ENCODE data around the gene BEX5.
A peak's percentile ranks its signal among the peaks of the same experiment; 100 is the strongest.
"Not testable (repeated sequence)": the region's sequence is repeated elsewhere in the genome, so short reads cannot be mapped to it uniquely, and the experiment has no call there.

Gene BEX5

GRCh38 chrX:102138064-102138463, 17.7 kb downstream of the BEX5 start:
- H3K4me3 ChIP-seq (ENCODE audit: low read depth, low read length): no peak overlapping the region
- POLR2A ChIA-PET: no interaction called here
- H3K9me3 ChIP-seq (ENCODE audit: control insufficient read depth, insufficient read depth, low read depth, low read length): no peaks in the 10 kb centered on the region
- H3K36me3 ChIP-seq (ENCODE audit: control insufficient read depth in 2 of 2, insufficient read depth in 1 of 2, low read length in 2 of 2): no peaks in the 10 kb centered on the region
- CTCF ChIA-PET: interaction anchor here (0.6 kb wide), 1 partner anchor 812 kb away, joined by 3 read pairs; no protein-coding TSS in a partner anchor
- H3K27ac ChIP-seq (ENCODE audit: extremely low read depth, low read depth, low read length): no peak overlapping the region
- TF ChIP-seq KLF10 (tag by site-specific recombination; IDR thresholded peaks at IDR 0.05): no peak
- TF ChIP-seq REST (tag by site-specific recombination; IDR thresholded peaks at IDR 0.05): peak; percentile 66; the same call in 1 of the 2 replicates
- TF ChIP-seq ZNF280D (tag by site-specific recombination; IDR thresholded peaks at IDR 0.05): no peak
- H3K4me1 ChIP-seq (ENCODE audit: control insufficient read depth, insufficient read depth, low read length): no peaks in the 10 kb centered on the region

- no peak for TF ChIP-seq WT1 (tag by site-specific recombination; IDR thresholded peaks at IDR 0.05)
- TF ChIP-seq ZNF654 (tag by site-specific recombination; IDR thresholded peaks at IDR 0.05; ENCODE audit: low read depth): peak; percentile 47
- TF ChIP-seq HOXC10 (CRISPR knock-in tag; IDR thresholded peaks at IDR 0.05): no peak
- Histone ChIP-seq H3K27ac (ENCODE audit: extremely low read depth, low read depth, low read length) (no peak overlapping the region), H3K4me1 (ENCODE audit: control insufficient read depth, insufficient read depth, low read length) (no peaks in the 10 kb centered on the region), H3K9me3 (ENCODE audit: control insufficient read depth, insufficient read depth, low read depth, low read length) (no peaks in the 10 kb centered on the region), H3K4me3 (ENCODE audit: low read depth, low read length) (no peak overlapping the region), H3K36me3 (ENCODE audit: control insufficient read depth in 2 of 2, insufficient read depth in 1 of 2, low read length in 2 of 2) (no peaks in the 10 kb centered on the region)
- POLR2A ChIA-PET: no interaction called here
- CTCF ChIA-PET: interaction anchor here (0.6 to 1.5 kb wide), 9 partner anchors 10 to 1410 kb away, joined by 3 to 5 read pairs (median 3); no protein-coding TSS in a partner anchor
Measured at GRCh38 chrX:102129473-102129872, 26.3 kb downstream of the BEX5 start.

GRCh38 chrX:102126863-102127262, 28.9 kb downstream of the BEX5 start:
- POLR2A ChIA-PET: no interaction called here
- CTCF ChIA-PET: no interaction called here
- TF ChIP-seq PRDM1 (tag by site-specific recombination; IDR thresholded peaks at IDR 0.05) (peak; percentile 95), ZSCAN5A (tag by site-specific recombination; IDR thresholded peaks at IDR 0.05) (no peak), ZSCAN16 (tag by site-specific recombination; IDR thresholded peaks at IDR 0.05) (no peak), OSR2 (tag by site-specific recombination; IDR thresholded peaks at IDR 0.05) (no peak)

GRCh38 chrX:102126080-102126818, 29.5 kb downstream of the BEX5 start:
- CTCF ChIA-PET; H3K4me3 ChIP-seq (ENCODE audit: low read depth, low read length); H3K36me3 ChIP-seq (ENCODE audit: control insufficient read depth in 2 of 2, insufficient read depth in 1 of 2, low read length in 2 of 2); H3K4me1 ChIP-seq (ENCODE audit: control insufficient read depth, insufficient read depth, low read length); POLR2A ChIA-PET; H3K27ac ChIP-seq (ENCODE audit: extremely low read depth, low read depth, low read length); H3K9me3 ChIP-seq (ENCODE audit: control insufficient read depth, insufficient read depth, low read depth, low read length): not testable (repeated sequence)

More at GRCh38 chrX:102126863-102127262, 28.9 kb downstream of the BEX5 start:
- H3K36me3 ChIP-seq (ENCODE audit: control insufficient read depth in 2 of 2, insufficient read depth in 1 of 2, low read length in 2 of 2): no peaks in the 10 kb centered on the region
- no peaks in the 10 kb centered on the region for H3K9me3 ChIP-seq (ENCODE audit: control insufficient read depth, insufficient read depth, low read depth, low read length)
- no peak overlapping the region for H3K4me3 ChIP-seq (ENCODE audit: low read depth, low read length)
- H3K27ac ChIP-seq (ENCODE audit: extremely low read depth, low read depth, low read length): no peak overlapping the region
- no peaks in the 10 kb centered on the region for H3K4me1 ChIP-seq (ENCODE audit: control insufficient read depth, insufficient read depth, low read length)

GRCh38 chrX:102125436-102125835, 30.3 kb downstream of the BEX5 start, which contains the start of gene TCEAL2:
Gene TCEAL2, plus strand, starts transcription at chrX:102125679. Its CDS starts 1,152 bp downstream, at chrX:102126831.
- H3K9me3 ChIP-seq (ENCODE audit: control insufficient read depth, insufficient read depth, low read depth, low read length); H3K36me3 ChIP-seq (ENCODE audit: control insufficient read depth in 2 of 2, insufficient read depth in 1 of 2, low read length in 2 of 2); H3K4me1 ChIP-seq (ENCODE audit: control insufficient read depth, insufficient read depth, low read length); CTCF ChIA-PET; H3K27ac ChIP-seq (ENCODE audit: extremely low read depth, low read depth, low read length); POLR2A ChIA-PET: not testable (repeated sequence)
- H3K4me3 ChIP-seq (ENCODE audit: low read depth, low read length): peak within 1 kb of the TSS; percentile 19; the same call in 1 of the 2 replicates

GRCh38 chrX:102125014-102125413, 30.8 kb downstream of the BEX5 start:
- H3K4me1 ChIP-seq (ENCODE audit: control insufficient read depth, insufficient read depth, low read length); CTCF ChIA-PET; H3K9me3 ChIP-seq (ENCODE audit: control insufficient read depth, insufficient read depth, low read depth, low read length); H3K36me3 ChIP-seq (ENCODE audit: control insufficient read depth in 2 of 2, insufficient read depth in 1 of 2, low read length in 2 of 2); H3K27ac ChIP-seq (ENCODE audit: extremely low read depth, low read depth, low read length); H3K4me3 ChIP-seq (ENCODE audit: low read depth, low read length); POLR2A ChIA-PET: not testable (repeated sequence)
